ENCODE results near the gene GJD4.

The GJD4 gene

GRCh38 chr10:35626971-35627507 is 21.9 kb downstream of the GJD4 start:
- DNase-seq (ENCODE audit: low read depth in 2 of 2) = no peak

GRCh38 chr10:35631404-35631803 is 26.3 kb downstream of the GJD4 start:
- no peak for DNase-seq (ENCODE audit: low read depth in 2 of 2)

- DNase-seq (ENCODE audit: low read depth in 2 of 2) = no peak
Observed at GRCh38 chr10:35632027-35632426, 26.9 kb downstream of the GJD4 start.

GRCh38 chr10:35633006-35633980 is 28.2 kb downstream of the GJD4 start:
- DNase-seq (ENCODE audit: low read depth in 2 of 2) = no peak

- DNase-seq (ENCODE audit: low read depth in 2 of 2) = no peak
Observed at GRCh38 chr10:35635576-35635975, 30.4 kb downstream of the GJD4 start.

- no peak for DNase-seq (ENCODE audit: low read depth in 2 of 2)
Observed at GRCh38 chr10:35636956-35637355, 31.8 kb downstream of the GJD4 start.

GRCh38 chr10:35637462-35637861 is 32.3 kb downstream of the GJD4 start:
- no peak for DNase-seq (ENCODE audit: low read depth in 2 of 2)

GRCh38 chr10:35638101-35638500 is 33.0 kb downstream of the GJD4 start:
- no peak for DNase-seq (ENCODE audit: low read depth in 2 of 2)

GRCh38 chr10:35639021-35639727 is 34.0 kb downstream of the GJD4 start:
- no peak for DNase-seq (ENCODE audit: low read depth in 2 of 2)

GRCh38 chr10:35639728-35640401 is 34.7 kb downstream of the GJD4 start:
- no peak for DNase-seq (ENCODE audit: low read depth in 2 of 2)

- DNase-seq (ENCODE audit: low read depth in 2 of 2) = no peak
Observed at GRCh38 chr10:35640474-35640873, 35.3 kb downstream of the GJD4 start.

GRCh38 chr10:35640951-35641675 is 36.0 kb downstream of the GJD4 start:
- no peak for DNase-seq (ENCODE audit: low read depth in 2 of 2)

GRCh38 chr10:35641676-35642034 is 36.5 kb downstream of the GJD4 start:
- DNase-seq (ENCODE audit: low read depth in 2 of 2) = no peak

GRCh38 chr10:35642035-35642792 is 37.1 kb downstream of the GJD4 start, which contains the start of gene FZD8:
TSS of gene FZD8 (minus strand) at chr10:35642296. CDS start at chr10:35641429, 867 bp downstream.
- peak; percentile 18 to 46 for DNase-seq (ENCODE audit: low read depth in 2 of 2)

GRCh38 chr10:35642793-35643114 is 37.6 kb downstream of the GJD4 start:
- no peak for DNase-seq (ENCODE audit: low read depth in 2 of 2)

GRCh38 chr10:35643151-35644049 is 38.3 kb downstream of the GJD4 start:
- no peak for DNase-seq (ENCODE audit: low read depth in 2 of 2)

- no peak for DNase-seq (ENCODE audit: low read depth in 2 of 2)
Observed at GRCh38 chr10:35644050-35644950, 39.2 kb downstream of the GJD4 start.

- no peak for DNase-seq (ENCODE audit: low read depth in 2 of 2)
Observed at GRCh38 chr10:35650894-35651293, 45.8 kb downstream of the GJD4 start.

- no peak for DNase-seq (ENCODE audit: low read depth in 2 of 2)
Observed at GRCh38 chr10:35652824-35653223, 47.7 kb downstream of the GJD4 start.

Data from stimulated activated CD8-positive, alpha-beta memory T cell treated with anti-CD3 and anti-CD28 coated beads, Interleukin-2, amount 100 ng/mL, for 1 hour (primary cell).